Colon (tissue), 2 donors: ENCODE data around the gene SH2B3.

Experiments
- FAIRE-seq: peaks from 2 replicates; lab custom pipeline; 2012; peaks lifted over from hg19 to GRCh38; lab: Jason Lieb, UNC
- donor health status: control.
- donor health status: control.

The SH2B3 gene

DNA sequence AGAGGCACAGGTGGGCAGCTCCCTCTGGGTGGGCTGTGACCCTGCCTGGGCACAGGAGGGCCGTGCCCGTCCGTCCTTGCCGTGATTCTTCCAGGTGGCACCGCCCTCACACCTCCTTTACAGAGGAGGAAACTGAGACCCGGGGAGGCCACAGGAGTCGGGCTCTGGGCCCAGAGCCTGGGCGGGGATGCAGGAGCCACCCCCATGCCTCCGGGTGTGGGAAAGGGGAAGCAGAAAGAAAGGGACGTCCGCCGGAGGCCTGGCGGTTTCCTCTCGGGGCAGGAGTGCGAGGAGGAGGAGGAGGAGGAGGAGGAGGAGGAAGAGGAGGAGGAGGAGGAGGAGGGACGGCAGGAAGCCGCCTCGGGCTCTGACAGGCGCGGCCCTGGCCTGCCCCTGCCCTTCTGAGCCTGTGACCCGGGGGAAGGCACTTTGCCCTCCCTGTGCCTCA, 23.0 kb downstream of the SH2B3 start:
- no peak for FAIRE-seq

DNA sequence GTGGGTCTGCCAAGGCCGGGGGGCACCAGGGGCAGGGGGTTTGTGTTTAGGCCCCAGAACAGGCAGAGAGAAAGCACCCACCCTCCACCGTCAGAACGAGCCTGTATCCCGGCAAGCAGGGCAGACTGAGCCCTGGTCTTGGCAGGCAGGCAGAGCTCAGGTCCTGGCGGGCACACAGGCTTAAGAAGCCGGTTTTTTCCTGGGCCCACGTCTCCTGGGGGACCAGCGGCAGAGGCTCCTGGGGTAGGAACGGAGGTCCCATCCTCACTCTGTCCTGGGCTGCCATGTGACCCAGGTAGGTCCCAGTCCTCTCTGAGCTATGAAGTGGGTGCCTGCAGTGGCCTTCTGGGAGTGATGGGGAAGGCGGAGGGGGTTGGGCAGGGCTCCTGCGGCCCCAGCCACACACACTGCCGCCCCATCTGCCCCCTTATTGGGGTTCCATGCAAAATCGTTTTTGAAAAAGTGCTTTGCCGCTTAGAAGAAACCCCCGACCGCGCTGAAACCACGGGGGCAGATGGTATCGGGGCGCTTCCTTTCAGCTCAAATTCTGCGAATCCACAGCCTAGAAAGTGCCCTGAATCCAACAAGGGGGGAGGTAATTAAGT, 24.2 kb downstream of the SH2B3 start:
- FAIRE-seq, result no peak

DNA sequence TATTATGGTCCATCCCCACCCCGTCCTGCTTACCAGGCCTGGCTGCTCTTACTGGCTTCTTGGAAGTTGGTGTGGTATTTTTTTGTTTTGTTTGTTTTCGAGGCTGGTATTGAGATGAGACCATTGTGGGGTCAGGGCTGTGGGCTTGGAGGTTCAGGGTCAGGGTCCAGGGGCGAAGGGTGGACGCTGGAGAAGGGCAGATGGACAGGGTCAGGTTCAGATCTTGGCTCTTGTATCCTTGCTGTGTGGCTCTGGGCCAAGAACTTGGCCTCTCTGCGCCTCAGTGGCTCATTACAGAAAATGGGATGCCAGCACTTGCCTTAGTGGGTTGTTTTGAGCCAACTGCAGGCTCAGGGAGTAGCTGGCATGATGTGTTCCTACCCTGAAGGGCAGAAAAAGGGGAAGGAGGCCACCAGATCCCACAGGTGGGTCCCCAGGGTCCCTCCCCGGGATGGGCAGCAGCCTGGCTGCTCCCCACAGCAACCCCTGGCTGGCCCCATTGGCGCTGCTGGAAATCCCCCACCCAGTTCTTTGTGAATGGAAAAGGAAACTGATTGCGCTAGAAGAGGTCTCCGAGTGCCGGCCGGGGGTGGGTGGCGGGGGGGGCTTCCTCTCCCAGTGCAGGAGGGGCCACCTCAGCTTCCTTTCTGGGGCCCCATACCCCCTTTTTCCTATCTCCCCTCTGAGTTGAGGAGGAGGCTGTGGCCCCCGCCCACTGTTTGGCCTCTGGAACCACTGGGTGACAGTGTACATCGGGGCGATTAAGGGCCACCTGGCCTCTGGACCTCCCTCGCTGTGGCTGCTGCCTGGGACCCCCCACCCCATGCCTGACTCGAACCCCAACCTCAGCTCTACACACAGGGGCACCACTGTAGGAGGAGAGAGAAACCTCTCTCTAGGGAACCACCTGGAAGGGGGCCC, 25.0 kb downstream of the SH2B3 start:
- no peak for FAIRE-seq

DNA sequence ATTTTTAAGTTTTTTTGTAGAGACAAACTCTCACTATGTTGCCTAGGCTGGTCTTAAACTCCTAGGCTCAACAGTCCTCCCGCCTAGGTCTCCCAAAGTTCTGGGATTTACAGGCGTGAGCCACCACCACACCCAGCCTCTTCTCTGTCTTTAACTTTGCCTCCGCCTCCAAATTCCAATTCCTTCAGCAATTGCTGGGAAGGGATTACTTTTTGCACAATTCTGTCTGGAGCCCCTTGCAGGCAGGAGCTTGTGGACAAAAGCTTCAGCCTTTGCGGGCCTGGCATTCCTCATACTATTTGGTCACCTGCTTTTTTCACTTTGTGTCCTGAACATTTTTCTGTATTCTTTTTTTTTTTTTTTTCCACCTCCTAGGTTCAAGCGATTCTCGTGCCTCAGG, 26.0 kb downstream of the SH2B3 start:
- FAIRE-seq, result no peak

DNA sequence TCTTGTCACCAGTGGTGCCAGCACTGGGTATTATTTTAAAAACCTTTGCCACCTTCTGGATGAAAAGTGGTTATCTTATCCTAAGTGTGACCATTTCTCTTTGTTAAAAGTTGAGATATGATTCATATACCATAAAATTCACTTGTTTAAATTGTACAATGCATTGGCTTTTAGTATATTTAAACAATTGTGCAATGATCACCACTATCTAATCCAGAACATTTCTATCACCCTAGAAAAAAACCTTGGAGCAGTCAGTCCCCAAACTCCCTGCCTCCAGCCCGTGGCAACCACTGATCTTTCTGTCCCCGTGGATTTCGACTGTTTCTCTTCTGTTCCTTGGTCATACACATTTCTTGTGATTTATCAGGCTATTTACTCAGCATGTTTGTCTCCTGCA, 28.3 kb downstream of the SH2B3 start:
- no peak for FAIRE-seq

DNA sequence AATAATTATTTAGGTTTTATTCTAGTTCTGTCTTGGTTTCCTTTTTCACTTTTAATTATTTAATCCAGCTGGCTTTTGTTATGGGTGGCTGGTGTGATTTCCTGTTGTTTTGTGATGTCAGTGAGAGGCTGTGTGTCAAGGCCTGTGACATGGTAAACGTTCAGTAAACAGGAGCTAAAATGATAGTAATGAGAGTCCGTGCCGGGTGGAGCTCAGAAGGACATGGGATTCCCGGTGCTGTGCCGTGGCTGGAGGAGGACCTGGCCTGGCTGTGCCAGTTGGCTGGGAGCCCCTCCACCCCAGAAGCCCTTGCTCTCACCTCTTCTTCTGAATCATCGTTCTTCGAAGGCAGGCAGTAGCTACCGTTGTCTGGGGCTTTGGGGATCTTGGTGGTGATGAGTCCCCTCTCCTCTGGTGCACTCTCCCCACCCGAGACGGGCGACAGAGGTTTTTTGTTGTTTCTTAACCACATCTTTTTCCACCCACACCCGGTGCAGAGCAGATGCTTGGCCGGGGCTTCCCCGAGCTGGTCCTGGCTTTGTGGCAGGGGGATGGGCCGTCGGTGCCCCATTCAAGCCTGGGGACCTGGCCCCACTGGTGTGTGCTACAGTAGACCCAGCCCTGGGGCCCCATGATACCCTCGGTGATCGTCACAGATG, 29.1 kb downstream of the SH2B3 start:
- FAIRE-seq, result no peak

DNA sequence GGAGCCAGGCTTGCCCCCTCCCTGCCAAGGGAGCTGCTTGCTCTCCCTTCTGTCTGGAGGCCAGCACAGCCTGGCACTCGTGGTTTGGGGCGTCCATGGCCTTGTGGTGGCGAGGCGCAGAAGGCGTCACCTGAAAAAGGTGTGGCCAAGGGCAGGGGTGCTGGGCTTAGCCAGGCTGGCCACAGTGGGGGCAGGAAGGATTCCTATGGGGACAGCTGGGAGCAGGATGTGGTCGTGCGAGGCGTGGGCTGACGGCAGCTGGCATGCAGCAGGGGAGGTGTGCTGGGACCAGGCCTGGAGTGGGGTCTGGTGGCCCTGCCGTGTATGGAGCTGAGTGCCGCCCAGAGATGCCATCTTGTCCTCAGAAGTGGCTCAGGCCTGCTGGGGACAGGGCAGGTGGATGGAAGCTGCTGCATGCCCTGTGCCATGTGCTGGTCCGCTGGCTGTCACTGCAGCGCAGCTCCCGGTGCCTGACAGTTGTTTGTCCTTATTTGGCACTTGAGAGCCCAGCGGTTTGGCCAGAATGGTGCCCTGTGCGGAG, 30.0 kb downstream of the SH2B3 start:
- no peak for FAIRE-seq

DNA sequence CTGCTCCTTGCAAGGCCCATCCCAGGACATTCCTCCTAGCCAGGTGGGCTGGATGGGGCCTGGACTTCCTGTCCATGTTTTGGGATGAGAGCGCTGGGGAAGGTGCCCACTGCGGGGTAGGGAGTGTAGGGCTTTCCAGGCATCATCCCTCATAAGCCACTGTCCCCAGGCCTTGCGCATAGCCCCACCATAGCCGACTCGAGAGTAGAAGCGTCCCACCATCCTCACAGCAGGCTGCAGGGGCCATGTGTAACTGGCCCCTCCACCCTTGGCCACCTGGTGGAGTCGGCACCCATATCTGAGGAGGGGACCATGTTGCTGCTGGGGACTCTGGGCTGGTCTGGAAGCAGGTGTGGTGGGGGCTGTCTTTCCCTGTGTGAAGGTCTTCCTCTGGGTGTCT, 30.5 kb downstream of the SH2B3 start:
- no peak for FAIRE-seq

DNA sequence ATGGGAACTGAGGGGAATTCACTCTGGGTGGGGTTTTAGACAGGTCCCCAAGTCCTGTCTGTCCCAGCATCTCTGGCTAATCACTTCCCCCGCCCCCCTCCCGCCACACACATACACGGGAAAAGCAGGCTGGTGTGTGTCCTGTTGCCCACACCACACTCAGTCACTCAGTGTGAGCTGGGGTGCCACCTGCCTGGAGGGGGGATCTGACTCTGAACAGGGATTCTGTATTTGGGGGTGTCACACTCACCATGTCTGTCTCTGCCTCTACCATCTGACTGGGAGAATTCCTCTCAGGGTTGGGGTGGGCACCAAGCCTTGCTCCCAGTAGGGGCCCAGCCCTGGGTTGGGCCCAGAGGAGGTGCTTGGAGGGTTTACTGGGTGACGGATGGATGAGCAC, 31.1 kb downstream of the SH2B3 start:
- FAIRE-seq, result no peak

DNA sequence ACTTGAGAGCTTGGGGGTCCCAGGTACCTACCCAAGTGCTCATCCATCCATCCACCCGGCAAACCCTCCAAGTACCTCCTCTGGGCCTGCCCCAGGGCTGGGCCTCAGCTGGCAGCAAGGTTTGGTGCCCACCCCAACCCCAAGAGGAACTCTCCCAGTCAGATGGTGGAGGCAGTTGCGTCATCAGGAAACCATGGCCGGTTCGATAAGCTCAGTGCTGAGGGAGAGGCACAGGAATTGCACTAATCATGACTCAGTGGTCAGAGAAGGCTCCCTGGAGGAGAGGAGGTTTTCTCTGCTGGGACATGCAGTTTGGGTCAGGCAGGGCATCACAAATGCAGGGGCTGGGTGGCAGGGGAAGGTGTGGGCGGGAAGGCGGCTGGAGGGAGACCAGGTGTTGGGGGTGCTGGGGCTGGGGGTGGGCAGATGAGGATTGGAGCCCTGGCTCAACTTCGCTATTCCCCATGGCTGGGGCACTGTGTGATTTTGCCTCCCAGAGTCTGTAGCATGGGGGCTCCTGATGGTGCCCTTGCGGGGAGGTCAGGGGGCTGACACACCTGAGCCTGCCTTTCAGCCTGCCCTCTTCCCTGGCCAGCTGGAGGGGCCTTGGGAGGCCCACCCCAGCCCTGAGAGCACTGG, 32.2 kb downstream of the SH2B3 start:
- FAIRE-seq, result no peak

DNA sequence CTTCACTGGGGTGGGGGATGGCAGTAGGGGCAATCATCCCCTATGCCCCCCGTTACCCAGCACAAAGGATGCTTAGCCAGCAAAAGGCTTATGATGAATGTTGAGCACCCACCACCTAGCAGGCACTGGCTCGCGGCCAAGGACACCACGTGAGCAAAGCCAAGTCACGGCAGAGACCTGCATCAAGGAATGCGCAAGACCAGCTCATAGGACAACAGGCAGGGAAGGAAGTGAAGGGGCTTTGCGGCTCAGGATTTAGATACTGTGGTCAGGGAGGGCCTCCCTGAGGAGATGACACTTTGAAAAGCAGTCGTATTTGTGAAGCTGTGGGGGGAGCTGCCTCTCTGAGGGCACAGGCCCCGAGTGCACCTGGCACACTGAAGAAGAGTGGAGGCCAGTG, 32.8 kb downstream of the SH2B3 start:
- no peak for FAIRE-seq

DNA sequence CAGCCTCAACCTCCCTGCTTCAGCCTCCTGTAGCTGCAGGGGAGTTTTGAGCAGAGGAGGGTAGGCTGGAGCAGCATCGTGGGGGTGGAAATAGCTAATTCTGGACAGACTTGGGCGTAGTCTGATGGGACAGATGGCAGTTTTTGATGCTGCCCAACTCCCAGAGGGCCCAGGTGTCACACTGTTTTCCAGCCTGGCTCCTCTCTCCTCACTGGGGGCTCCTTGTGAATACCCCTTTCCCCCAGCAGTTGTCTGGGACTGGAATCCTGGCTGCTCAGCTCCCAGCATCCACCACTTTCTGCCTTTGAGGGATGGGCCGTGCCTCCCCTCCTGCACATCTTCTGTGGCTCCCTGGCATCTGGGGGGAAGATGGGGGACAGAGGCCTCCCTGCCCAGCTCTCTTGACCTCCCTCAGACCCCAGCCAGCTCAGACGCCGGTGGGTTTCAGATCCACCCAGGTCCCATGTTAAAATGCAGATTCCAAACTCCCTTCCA, 34.0 kb downstream of the SH2B3 start:
- FAIRE-seq, result no peak

DNA sequence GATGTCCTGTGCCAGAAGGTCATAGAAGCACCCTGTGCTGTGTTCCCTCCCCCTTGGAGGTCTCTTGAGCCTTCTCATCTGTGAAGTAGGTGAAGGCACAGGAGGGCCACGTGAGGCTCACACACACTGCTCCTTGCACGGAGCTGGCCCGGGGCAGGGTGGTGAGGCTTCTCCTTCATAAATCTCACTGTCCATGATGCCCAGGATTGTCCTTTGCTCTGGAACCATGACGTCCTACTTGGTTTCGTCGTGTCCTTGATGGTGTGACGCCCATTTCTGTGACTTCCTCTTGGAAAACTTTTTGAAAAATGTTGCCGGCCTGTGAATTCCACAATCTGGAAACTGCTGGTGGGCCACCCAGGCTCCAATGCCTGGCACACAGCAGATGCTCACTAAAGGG, 34.4 kb downstream of the SH2B3 start:
- FAIRE-seq, result no peak

DNA sequence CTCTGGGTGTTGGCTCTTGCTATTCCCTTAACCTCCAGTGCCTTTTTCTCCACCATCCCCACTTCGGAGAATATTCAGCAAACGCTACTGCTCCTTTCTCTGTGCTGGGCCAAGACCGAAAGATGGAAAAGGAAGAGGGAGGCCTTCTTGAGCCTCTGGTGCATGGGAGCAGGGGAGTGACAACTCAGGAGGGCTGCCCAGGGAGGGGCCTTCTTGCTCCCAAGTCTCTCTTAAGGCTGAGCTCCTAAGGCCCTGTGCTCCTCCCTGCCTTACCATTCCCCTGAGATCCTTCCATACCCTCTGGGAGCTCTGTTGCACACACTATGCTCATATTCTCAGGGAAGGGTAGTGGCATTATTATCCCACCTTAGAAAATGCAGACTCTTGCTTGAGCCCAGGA, 34.9 kb downstream of the SH2B3 start:
- FAIRE-seq, result no peak

DNA sequence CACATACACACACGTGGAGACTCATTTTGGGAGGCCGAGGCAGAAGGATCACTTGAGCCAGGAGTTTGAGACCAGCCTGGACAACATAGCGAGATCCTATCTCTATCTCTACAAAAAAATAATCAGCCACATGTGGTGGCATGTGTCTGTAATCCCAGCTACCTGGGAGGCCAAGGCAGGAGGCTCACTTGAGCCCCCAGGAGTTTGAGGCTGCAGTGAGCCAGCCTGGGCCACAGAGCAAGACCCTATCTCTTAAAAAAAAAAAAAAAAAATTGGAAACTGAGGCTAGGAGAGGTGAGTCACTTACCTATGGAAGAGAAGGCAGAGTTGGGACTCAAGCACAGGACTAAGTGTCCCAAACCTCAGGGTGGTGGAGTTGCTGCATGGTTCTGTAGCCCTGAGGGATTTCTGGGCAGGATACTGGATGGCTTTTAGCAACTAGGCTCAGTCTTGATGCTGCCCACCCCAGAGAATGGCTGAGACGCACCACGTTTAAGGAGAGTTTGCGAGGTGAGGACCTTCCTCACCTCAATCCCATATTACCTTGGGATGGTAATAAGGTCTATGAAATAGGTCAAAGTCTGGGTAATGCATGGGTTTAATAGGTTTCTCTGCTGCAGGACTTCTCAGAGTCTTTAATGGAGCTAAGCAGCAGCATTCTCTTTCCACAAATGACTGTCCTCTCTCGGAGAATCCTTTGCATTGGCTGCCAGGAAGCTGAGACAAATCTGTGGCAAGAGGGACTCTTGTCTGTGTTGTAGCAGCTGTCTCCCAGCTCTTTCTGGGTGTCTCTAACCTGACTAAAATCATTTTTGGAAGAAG, 35.6 kb downstream of the SH2B3 start:
- no peak for FAIRE-seq

DNA sequence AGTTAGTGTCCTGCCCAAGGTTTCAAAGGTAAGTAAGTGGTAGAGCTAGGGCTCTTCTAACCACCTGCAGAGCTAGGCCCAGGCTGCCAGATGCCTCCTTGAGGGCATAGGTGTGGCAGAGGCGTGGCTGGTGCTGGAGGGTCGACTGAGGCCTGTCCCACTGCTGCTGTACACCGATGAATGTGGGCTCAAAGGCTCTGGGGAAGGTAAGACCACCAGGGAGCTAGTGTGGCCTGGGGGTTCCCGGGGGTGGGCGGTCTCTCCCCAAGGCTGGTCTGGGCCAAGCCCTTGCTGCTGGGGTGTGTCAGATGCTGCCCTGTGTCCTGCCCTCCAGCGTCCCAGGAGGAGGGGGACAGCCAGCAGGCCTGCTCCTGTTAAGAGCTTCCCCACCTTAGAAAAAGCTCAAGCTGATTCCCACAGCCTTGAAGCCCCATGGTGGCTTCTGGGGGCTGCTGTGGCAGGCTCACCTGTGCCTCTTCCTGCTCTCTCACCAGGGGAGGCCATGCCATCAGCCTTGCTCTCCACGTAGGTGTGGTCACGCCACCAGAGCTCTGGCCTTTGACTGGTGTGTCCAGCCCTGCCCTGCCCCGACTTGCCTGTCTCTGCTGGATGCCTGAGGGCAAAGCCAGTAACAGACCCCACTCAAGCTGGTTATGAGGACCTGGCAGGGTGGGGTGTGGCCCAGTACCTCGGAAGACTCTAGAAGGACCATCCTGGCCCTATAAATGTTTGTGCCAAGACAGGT, 36.8 kb downstream of the SH2B3 start:
- no peak for FAIRE-seq

DNA sequence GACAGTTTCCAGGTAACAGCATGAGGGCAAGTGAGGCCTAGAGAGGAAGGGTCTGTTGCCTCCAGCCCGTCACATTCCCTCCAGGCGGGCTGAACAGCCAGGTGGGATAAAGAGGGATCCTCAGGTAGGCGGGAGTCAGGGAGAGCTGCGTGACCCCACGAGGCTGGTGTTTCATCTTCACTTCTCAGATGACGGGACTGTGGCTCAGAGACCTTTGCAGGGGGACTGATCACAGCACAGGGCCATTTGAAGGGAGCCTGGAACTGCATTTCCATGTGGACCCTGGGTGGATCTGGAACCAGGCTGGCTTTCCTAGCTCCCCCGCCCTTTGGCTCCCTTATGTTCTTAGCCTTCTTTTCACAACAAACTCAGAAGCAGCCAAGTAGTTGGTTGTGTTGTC, 37.4 kb downstream of the SH2B3 start:
- FAIRE-seq, result no peak

DNA sequence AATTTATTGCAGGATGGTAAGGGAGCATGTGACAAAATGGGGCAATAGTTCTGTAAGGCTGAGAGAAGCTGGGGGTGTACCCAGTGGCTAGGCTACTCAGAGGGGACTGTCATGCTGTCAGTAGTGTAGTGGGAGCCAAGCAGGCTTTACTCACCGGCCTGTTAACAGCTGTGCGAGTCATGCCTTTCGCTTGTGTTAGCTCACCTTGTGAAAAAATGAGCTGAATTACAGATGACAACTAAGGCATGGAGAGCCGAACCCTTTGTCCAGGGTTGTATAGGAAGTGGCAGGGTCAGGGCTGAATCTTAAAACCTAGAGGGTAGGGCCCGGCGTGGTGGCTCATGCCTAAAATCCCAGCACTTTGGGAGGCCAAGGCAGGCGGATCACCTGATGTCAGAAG, 37.9 kb downstream of the SH2B3 start:
- no peak for FAIRE-seq

DNA sequence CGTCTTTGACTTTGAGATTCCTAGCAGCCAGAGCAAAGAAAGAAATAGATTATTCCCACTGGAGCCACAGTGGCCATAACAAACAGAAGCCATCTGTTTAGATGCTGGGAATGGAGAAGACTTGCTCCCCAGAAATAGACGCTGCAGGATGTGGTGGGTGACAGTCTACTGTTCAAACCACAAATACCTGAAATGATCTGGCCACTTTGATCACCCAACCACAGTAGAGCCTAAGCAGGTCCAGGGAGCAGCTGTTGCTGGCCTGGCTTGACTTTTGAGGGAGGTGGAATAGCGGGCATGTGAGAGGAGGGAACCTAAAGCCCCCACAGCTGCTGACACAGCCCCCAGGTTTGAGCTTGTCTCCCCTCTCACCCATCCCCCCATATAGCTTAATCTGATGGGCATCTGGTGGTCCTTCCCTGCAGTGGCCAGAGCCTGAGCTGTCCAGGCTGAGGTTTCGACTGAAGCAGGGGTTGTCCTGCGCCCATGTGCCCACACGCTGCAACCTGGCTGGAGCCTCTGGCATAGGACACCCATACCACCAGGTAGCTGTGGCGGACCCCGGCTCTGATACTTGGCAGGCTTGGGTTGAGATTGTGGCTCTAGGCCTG, 38.7 kb downstream of the SH2B3 start:
- no peak for FAIRE-seq
